Measurements from ENCODE around the gene PKP2. TPM values are rescaled to one million over a fixed set of nuclear protein-coding genes. Genes with fewer than 3 reads are reported as not detected.

PKP2 gene
- total RNA-seq, 4 donors from 2014 or later, result 0.77 to 34.4 (median 5.3) TPM

GRCh38 chr12:32922546-32923297 is 26.1 kb upstream of the PKP2 start:
- intact Hi-C loops (cut with DNase I; ENCODE audit: low total_unique reads), result no loop called here
- H3K4me3 ChIP-seq, result no peak overlapping the region
- no peak for DNase-seq
- H3K36me3 ChIP-seq, result no peaks in the 10 kb centered on the region
- no peaks in the 10 kb centered on the region for H3K4me1 ChIP-seq
- H3K27me3 ChIP-seq, result no peaks in the 10 kb centered on the region
- no peaks in the 10 kb centered on the region for H3K9me3 ChIP-seq
- TF ChIP-seq POLR2A (IDR thresholded peaks at IDR 0.05) (no peak), CTCF (IDR thresholded peaks at IDR 0.05) (no peak)
- H3K27ac ChIP-seq, result no peak overlapping the region

GRCh38 chr12:32921397-32921796 is 24.8 kb upstream of the PKP2 start:
- Histone ChIP-seq H3K4me3 (no peak overlapping the region), H3K27me3 (no peaks in the 10 kb centered on the region), H3K36me3 (no peaks in the 10 kb centered on the region), H3K27ac (no peak overlapping the region), H3K4me1 (no peaks in the 10 kb centered on the region), H3K9me3 (no peaks in the 10 kb centered on the region)
- no peak for DNase-seq
- TF ChIP-seq CTCF (IDR thresholded peaks at IDR 0.05) (no peak), POLR2A (IDR thresholded peaks at IDR 0.05) (no peak)
- intact Hi-C loops (cut with DNase I; ENCODE audit: low total_unique reads), result no loop called here

GRCh38 chr12:32920506-32921085 is 24.0 kb upstream of the PKP2 start:
- TF ChIP-seq POLR2A (IDR thresholded peaks at IDR 0.05) (no peak), CTCF (IDR thresholded peaks at IDR 0.05) (no peak)
- intact Hi-C loops (cut with DNase I; ENCODE audit: low total_unique reads), result no loop called here
- H3K9me3 ChIP-seq, result no peaks in the 10 kb centered on the region
- H3K4me1 ChIP-seq, result no peaks in the 10 kb centered on the region
- H3K27me3 ChIP-seq, result no peaks in the 10 kb centered on the region
- no peak overlapping the region for H3K4me3 ChIP-seq
- no peak overlapping the region for H3K27ac ChIP-seq
- no peaks in the 10 kb centered on the region for H3K36me3 ChIP-seq
- no peak for DNase-seq

GRCh38 chr12:32918890-32919801 is 22.6 kb upstream of the PKP2 start:
- no peaks in the 10 kb centered on the region for H3K27me3 ChIP-seq
- H3K27ac ChIP-seq, result no peak overlapping the region
- no peaks in the 10 kb centered on the region for H3K36me3 ChIP-seq
- no peak overlapping the region for H3K4me3 ChIP-seq
- intact Hi-C loops (cut with DNase I; ENCODE audit: low total_unique reads), result no loop called here
- no peaks in the 10 kb centered on the region for H3K4me1 ChIP-seq
- DNase-seq, result no peak
- TF ChIP-seq POLR2A (IDR thresholded peaks at IDR 0.05) (no peak), CTCF (IDR thresholded peaks at IDR 0.05) (peak; percentile 28 to 42 (median 35))
- no peaks in the 10 kb centered on the region for H3K9me3 ChIP-seq

Data from uterus (tissue), 4 donors.